GM21723 (cell line): ENCODE measurements around the gene COA7.

Experiments
- ATAC-seq: cut with Tn5 transposase; IDR thresholded peaks from one replicate; pipeline ENCODE4 v1.9.1; 2021; ENCODE audit warnings: mild to moderate bottlenecking, moderate library complexity; ENCODE audit not compliant: unreplicated experiment

COA7 gene

DNA sequence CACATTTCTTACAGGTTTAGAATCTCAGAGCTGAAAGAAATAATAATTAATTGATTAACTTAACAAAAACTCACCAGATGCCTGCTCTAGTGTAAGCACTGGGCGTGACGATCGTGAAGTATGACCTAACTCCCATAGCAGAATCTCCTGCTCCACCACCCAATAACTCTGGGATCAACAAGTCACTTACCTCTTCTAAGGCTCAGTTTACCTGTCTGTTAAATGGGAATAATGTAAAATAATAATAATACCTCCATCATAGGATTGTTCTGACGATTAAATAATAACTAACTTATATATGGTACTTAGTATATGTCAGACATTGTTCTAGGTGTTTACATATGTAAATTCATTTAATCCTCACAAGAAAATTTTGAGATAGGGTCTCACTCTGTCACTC is 24.6 kb downstream of the COA7 start:
- no peak for ATAC-seq

DNA sequence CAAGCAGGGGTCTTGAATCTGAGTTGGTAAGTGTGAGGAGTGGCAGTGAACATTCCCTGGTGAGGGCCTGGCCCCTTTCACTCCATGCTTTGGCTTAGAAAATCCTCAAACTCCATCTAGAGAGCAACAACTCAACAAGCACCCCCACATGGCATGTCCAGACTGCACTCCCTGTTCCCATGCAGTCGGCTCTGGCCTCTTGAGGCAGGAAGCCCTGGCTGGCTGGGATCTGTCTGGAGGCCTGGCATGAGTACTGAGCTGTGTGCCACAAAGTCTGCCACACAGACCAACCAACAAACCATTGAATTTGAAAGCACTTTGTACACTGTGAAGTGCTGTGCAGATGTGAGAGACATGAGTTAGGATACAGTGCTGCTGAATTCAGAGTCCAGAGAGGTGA is 25.2 kb downstream of the COA7 start:
- no peak for ATAC-seq

GRCh38 chr1:52670604-52671003 is 27.5 kb downstream of the COA7 start:
- ATAC-seq, result no peak

DNA sequence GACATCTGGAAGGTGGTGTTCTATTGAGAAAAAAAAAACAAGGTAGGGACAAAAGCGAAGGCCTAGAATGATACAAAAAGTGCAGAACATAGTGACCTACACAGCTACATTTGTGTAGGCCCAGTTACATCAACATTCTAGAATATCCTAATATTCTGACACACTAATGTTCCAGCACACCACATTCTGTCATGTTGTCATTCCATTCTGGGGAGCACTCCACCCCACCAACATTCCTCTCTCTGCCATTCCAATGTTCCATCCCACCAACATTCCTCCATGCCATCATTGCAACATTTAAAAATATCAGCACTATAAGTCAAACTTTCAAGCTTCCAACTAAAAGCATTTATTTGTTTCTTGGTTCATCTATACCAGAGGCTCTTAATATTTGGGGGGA is 28.5 kb downstream of the COA7 start:
- ATAC-seq, result no peak

DNA sequence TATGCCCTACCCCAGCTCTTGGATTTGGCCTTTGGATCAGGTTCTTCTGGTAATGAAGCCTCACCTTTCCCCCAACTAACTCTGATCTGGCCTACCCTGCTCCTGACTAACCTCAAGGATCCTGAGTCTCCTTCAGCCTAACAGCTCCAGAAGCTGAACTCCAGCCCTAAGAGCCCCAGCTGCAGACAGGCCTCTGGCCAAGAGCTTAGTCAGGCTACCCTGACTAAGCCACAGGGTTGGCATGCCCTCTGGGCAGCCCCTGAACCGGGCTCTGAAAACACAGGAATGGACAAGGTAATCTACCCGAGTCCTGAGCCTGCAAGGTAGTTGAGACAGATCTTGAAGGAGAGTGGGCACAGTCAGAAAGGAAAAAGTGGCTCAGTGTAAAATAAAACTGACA is 29.4 kb downstream of the COA7 start:
- ATAC-seq, result no peak

DNA sequence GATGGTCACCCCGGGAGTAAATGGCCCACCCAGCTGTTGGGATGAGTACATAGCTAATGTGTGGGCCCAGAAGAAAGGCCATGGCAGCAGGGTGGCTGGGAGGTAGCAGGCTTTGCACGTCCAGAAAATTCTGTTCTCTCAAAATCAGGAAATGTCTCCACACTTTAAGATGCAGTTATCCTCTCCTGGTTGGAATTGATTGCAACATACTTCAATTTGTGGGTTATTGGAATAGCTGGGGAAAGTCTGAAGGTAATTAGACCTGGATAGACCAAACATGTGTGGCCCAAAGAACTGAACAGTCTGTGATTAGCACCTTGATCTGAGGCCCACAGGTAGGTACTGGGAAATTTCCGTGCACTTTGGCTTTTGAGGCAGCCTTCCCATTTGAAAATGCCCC is 30.2 kb downstream of the COA7 start:
- no peak for ATAC-seq

- no peak for ATAC-seq
Measured at GRCh38 chr1:52667290-52667689, 30.9 kb downstream of the COA7 start.

GRCh38 chr1:52665006-52665941 is 32.9 kb downstream of the COA7 start:
- ATAC-seq, result no peak

- ATAC-seq, result no peak
Measured at GRCh38 chr1:52663716-52664115, 34.4 kb downstream of the COA7 start.

DNA sequence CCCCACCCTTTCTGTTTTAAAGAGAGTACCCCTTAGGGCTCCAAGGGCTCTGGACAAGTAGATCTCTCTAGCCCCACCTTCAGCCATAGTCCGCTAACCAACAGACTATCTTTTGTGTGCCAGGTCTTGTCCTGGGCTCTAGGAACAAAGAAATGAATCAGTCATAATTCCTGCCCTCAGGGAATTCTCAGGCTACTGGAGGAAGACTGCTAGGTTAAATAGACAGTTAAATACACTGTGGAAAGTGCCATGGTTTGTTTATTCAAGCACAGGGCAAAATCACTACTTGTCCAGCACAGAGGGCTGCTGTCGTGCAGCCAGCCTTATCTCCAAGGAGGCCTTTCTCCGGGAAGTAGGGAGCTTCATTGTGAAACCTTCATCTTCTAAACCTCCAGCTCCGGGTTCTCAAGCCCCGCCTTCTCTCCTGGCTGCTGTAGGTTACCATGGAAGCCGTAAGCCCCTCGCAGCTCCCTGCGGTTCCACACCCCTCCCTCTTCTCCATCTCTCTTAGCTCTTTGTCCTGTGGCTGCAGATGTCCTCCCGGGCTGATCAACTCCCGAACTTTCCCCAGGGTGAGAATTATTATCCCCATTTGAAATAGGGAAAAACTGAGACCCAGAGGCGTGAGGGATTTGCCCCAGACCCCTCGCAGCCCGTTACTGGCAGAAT is 35.4 kb downstream of the COA7 start:
- ATAC-seq, result no peak

GRCh38 chr1:52660807-52661206 is 37.3 kb downstream of the COA7 start:
- ATAC-seq, result no peak

DNA sequence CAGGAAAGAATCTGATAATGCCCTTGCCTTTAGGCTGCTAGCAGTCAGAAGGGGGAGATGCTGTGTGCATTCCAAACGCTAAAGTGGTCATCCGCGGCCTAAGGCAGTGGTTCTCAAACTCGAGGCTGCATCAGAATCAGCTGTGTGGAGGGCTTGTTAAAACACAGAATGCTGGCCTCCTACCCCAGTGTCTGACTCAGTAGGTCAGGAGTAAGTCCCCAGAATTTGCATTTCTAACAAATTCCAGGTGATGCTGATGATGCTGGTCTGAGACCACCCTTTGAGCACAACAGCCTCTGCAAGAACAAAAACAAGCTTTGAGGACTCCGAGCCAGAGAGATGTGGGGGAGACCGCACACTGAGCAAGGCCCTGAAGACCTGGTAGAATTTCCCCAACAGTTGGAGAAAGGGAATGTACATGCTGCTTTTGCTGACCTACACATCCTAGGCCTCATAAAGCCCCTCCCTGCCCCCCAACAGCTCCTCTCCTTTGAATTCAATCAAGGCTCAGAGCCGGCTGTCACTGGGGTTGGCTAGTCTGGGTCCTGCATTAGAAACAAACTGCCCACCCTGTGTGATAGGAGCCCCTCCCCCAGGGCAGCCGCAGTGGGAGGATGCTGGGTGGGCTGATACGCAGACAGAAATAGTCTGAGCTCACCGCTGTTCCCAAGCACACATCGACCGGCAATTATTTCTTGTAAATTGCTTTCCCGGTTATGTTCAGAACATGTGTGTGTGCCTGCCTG is 38.1 kb downstream of the COA7 start:
- no peak for ATAC-seq

GRCh38 chr1:52659356-52659755 is 38.8 kb downstream of the COA7 start:
- ATAC-seq, result no peak

GRCh38 chr1:52658795-52659194 is 39.4 kb downstream of the COA7 start:
- no peak for ATAC-seq

GRCh38 chr1:52657702-52658101 is 40.4 kb downstream of the COA7 start:
- ATAC-seq, result no peak

- ATAC-seq, result no peak
Measured at GRCh38 chr1:52654063-52654462, 44.1 kb downstream of the COA7 start.

- no peak for ATAC-seq
Measured at GRCh38 chr1:52653207-52653849, 44.8 kb downstream of the COA7 start.

GRCh38 chr1:52651904-52652303 is 46.2 kb downstream of the COA7 start:
- ATAC-seq, result no peak

GRCh38 chr1:52645261-52645660 is 52.9 kb downstream of the COA7 start:
- ATAC-seq, result no peak

GRCh38 chr1:52641307-52641706 is 56.8 kb downstream of the COA7 start:
- ATAC-seq, result no peak

DNA sequence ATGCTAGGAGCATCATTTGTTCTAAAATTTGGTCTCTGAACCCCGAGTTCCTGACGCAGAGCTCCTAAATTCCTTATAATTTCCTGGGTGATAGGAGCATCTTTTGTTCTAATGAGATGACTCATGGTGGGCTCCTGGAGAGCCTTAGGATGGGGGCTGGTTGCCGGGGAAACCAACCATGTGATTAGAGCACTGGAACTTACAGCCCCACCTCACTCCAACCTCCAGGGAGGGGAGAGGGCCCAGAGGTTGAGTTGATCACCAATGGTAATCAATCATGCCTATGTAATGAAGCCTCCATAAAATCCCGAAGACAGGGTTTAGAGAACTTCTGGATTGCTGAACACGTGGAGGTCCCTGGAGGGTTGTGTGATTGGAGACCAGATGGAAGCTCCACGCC is 57.5 kb downstream of the COA7 start:
- no peak for ATAC-seq
